HG03565 (cell line): ENCODE data around the gene MROH2A.
A peak's percentile ranks its signal among the peaks of the same experiment; 100 is the strongest.
"Not testable (repeated sequence)": the region's sequence is repeated elsewhere in the genome, so short reads cannot be mapped to it uniquely, and the experiment has no call there.

Experiments
- ATAC-seq: cut with Tn5 transposase; IDR thresholded peaks from one replicate; pipeline ENCODE4 v1.9.1; 2021; ENCODE audit warnings: mild to moderate bottlenecking, moderate library complexity; ENCODE audit not compliant: unreplicated experiment

Gene MROH2A

DNA sequence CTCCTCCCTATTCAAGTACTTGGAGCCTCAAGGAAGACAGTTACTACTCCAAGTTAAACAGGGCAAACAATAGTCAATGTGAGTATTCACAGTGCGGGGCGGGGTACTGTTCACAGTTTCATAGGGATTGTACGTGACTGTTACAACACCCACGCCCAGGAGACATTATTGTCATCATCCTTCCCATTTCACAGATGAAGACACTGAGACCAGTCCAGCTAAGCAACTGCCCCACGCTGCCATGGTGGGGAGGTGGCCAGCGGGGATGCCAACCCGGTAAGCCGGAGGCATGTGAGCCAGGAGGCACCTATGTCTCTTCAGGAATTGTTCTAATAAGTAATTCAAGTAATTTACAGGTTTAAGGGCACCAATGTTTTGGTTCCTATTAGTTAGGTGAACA is 75.2 kb downstream of the MROH2A start:
- ATAC-seq, result no peak

DNA sequence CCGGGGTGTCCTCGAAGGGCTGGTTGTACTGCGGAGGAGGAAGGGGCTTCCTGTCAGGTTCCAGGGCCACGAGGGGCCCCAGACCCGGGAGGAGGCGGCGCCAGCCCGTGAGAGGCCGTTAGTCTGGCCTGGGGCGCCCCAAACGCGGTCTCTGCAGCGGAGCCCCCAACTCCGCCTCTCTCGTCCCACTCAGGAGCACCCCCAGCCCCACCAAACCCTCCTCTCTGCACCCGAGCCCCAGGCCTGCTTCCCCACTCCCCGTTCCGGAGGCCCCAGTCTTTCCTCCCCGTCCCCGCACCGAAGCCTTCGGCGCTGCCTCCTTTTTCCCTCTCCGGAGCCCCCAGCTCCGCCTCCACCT is 75.7 kb downstream of the MROH2A start:
- ATAC-seq, result no peak

DNA sequence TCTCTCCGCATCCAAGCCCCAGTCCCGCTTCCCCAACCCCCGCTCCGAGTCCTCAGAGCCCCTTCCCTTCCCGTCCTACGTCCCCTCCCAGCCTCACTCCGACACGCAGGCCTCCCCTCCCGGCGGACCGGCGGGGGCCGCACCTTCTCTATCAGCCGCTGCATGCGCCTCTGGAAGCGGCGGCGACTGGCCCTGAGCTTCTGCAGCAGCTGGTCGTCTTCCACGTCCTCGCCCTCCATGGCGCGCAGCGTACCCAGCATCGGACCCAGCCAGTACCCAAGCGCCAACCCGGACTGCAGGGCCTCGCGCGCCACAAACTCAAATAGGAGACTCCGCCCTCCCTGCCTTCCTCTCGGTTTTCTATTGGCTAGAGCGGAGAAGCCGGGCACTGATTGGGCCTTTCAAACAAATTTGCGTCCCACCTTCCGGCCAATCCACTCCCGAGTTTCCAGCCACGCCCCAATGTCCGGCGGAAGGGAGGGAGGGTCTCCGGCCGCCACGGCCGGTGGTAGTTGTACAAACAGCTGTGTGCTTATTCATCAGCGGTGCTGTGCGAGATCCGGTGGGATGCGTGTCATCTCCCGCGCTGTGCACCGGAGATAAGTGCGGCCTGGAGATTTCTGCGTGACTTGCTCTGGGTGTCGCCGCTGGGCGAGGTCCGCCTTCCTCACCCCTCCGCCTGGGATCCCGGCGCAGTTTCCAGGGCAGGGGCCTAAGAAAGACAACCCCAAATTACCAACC is 76.3 kb downstream of the MROH2A start, which contains the start of gene HJURP:
TSS of gene HJURP (minus strand) at position 295 of the 741 bp plus-strand sequence. CDS start at position 260, 35 bp downstream.
- ATAC-seq, result peak; percentile 96

DNA sequence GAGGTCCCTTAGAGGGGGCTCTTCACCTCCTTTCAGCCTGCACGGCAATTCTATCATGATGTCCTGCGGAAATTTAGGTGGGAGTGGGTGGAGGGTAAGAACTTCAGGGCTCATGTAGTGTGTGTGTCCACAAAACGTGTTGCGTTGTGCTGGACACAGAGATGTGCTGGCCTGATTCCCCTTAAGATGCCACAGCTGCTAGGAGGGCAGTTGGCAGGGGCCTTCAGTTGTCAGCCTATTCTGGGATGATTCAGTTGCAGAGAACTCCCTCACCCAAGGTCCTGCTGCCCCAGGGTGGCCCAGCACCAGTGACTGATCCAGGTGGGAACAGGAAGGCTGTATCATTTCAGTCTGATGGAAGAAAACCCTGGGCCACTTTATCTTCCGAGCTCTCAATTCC is 77.2 kb downstream of the MROH2A start:
- ATAC-seq, result no peak

DNA sequence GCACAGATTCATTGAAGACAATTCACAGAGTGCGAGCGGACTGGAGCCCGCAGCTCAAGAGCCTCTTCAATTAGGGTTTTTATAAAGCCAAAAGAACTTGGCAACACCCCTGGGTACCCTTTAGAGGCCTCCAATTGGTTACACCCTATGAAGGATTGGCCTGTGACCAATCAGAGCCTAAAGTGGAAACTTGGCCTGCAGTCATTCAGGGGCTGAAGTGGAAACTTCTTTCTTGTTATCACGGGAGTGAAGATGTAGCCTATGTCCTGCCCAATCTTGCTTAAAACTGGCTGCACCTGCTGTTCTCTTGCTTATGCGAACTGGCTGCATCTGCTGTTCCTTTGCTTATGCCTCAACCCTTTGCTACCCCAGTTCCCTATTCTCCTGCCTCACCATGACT is 78.1 kb downstream of the MROH2A start:
- ATAC-seq, result no peak

DNA sequence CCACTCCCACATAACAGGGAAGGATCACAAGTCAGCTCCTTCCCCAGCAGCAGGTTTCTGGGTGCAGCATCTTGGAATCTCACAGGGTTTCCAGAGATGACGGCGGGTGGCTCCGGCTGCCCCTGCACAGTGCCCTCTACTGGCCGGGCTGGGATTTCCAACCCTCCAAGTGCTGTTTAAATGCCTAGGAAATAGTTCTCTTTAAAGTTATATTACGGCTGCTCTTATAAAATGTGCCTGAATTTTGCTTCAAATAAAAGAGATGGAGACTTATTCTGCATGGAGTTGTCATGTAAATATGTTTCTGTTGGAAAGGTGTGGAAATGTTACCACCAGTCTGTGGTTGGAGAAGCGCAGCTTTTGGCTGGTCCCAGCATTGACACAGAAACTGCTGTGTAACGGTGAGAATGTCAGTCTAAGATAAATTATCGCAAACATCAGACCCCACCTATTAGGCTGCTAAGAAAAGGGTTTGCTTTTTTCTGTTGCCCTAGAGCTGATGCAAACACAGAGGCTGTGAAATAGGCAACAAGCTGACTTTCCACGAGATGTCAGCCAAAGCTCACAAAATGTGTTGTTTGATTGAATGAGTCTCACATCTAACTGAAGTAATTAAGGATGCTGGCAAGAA is 79.5 kb downstream of the MROH2A start:
- no peak for ATAC-seq

DNA sequence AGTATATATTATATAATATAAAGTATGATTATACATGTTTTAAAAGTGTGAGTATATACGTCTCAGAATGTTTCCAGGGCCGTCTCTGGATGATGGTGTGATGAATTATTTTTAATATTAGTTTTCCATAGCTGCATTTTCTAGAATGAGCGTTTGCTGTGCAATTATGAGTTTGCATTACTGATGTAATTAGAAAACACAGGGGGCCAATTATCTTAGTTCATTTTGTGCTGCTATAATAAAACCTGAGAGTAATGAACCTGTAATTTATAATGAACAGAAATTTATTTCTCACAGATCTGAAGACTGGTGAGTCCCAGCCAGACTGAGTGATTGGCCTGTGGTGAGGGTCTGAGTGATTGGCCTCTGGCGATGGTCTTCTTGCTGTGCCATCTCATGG is 80.2 kb downstream of the MROH2A start:
- no peak for ATAC-seq

DNA sequence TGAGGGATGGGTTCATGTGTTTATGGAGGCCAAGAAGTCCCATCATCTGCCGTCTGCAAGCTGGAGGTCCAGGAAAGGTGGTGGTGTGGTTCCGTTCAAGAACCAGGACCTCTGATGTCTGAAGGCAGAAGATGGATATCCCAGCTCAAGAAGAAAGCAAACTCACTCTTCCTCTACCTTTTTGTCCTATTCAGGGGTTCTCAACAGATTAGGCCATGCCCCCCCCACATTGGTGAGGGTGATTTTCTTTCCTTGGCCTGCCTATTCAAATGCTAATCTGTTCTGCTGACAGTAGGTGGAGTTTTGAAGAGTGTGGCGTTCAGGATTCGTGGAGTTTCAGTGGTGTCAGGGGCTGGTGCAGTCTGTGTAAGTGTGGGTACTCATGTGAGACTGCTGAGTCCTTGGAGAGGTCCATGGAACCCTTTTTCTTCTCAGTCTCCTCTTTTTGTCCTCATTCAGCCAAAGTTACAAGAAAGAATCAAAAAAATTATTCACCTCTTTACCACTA is 84.2 kb downstream of the MROH2A start:
- no peak for ATAC-seq

DNA sequence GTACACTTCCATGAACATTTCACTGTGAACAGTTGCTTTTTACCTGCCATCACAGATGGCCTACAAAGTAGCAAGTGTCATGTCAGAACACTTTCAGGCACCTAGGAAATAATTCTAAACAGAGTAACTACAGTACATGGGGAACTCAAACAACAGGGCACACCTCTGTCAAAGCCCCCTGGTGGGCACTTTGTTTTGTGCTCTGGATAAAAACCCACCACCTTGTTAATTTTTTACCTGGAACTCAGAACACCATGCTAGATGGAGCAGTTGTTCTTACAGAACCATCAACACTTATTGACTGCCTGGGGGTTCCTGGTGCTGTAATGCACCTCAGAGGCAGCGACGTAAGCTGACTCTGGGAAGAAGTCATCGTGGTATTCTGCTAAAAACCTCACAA is 87.7 kb downstream of the MROH2A start:
- ATAC-seq, result no peak

DNA sequence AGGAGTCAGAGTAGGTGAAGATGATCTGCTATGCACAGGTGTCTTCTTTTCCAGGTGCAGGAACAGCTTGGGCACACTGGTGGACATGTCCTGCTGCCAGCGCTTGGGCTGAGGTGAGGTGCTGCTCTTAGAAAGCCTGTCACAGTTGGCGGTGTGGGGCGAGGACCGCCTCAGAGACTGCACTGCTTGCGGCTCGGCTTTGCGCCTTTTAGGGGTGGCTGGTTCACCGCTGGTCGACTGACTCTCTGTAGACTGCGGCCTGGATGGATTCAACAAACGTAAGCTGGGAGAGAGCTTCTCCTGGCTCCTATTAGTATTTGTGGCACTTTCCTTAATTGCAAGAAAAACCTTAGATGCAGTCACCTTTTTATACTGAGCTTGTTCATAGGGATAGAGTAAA is 88.3 kb downstream of the MROH2A start:
- ATAC-seq, result no peak

DNA sequence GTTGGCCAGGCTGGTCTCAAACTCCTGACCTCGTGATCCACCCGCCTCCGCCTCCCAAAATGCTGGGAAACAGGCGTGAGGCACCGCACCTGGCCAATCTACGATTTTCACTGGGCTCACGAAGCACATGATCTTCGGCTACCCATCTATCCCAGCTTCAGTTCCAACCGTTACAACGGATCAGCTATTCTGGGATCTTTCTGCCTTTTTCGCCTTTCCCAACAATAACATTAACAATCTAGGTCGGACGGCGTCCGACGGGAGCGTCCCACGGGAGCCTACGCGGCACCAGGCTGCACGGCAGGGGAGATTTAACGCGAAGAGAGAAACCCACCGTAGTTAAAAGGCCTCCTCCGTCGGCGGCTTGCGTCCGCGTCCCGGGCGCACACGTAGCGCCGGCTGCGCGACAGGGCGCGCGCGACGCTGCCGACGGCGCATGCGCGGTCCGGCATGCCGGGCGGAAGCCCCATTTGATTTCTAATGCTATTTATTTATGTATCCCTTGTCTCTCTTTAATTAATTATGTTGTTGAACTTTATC is 89.9 kb downstream of the MROH2A start, which contains the start of gene MSL3B:
TSS of gene MSL3B (minus strand) at position 394 of the 540 bp plus-strand sequence.
- no peak for ATAC-seq

DNA sequence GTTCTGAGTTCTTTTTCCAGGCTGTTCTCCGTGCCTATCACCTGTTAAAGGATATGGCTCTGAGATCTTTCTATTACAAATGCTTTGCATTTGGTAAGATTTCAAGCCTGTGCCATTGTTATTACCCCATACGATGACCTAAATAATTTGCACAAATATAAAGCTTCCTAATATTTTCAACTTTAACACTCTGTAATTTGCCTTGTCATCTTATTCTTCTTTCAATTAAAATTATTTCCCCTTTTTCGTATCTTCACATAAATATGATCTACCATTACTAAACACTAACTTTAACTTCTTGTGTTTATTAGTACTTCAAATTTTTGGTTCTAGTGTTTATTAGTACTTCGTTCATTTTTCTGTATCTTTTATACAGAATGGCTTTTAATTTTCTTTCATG is 93.3 kb downstream of the MROH2A start:
- ATAC-seq, result no peak

DNA sequence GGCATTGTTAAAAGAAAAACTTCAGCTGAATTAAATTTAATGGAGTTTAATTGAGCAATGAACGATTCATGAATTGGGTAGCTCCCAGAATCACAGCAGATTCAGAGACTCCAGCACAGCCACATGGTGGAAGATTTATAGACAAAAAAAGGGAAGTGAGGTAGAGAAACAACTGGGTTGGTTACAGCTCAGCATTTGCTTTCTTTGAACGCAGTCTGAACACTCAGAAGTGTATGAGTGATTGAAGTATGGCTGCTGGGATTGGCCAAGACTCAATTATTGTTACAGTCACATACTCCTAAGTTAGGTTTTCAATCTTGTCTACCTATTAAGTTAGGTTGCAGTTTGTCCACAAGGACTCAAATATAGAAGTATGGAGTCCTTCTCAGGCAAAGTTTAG is 94.0 kb downstream of the MROH2A start:
- not testable (repeated sequence) for ATAC-seq

DNA sequence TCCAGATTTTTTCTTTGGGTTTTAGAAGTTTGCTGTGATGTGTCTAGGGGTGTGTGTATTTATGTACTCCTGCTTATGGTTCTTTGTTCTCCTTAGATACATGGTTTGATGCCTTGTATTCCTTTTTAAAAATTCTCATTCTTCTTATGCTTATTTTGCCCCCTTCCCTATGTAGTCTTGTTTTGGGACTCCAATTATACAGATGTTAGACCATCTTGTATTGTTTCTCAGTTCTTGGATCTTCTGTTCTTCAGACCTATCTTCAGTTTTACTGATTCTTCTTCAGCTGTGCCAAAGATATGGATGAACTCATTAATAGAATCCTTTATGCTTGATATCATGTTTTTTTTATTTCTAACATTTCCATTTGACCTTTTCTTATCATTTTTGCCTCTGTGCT is 104.2 kb downstream of the MROH2A start:
- no peak for ATAC-seq
